Stimulated activated CD4-positive, alpha-beta T cell treated with anti-CD3 and anti-CD28 coated beads, Interleukin-2, amount 100 ng/mL, for 4 hours (primary cell): Measurements from ENCODE around the gene MT1F.
"Not testable (repeated sequence)": the region's sequence is repeated elsewhere in the genome, so short reads cannot be mapped to it uniquely, and the experiment has no call there.

Experiments used
- DNase-seq: peaks from one replicate; pipeline ENCODE4 v3.0.0-alpha.2; 2020; ENCODE audit warnings: low read depth

The MT1F gene

GRCh38 chr16:56672761-56673536, 15.2 kb downstream of the MT1F start:
- no peak for DNase-seq

GRCh38 chr16:56673921-56674320, 16.2 kb downstream of the MT1F start:
- DNase-seq = no peak

- not testable (repeated sequence) for DNase-seq
Measured at GRCh38 chr16:56674570-56674969, 16.8 kb downstream of the MT1F start.

DNA sequence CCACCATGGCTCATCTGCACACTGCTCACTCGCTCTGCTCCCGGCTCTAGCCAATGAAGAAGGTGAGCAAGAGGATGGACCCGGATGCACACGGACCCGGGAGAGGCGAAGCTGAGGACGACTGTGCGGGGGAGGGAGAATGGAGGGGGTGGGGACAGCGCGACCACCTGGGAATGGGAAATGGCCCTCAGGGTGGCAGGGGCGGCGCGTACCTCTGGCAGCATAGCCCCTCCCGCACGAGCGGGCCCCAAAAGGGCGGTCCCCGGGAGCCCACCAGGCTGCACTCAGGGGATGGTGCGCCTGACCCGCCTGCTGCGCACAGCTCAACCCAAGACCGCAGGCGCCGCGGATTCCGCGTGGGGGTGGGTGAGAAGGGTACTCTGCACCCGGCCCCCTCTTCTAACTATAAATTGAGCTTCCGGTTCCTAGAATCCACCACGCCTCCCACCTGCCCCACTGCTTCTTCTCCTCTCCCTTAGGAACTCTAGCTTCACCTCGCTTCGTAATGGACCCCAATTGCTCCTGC, 18.0 kb downstream of the MT1F start:
- DNase-seq = peak; percentile 49

DNA sequence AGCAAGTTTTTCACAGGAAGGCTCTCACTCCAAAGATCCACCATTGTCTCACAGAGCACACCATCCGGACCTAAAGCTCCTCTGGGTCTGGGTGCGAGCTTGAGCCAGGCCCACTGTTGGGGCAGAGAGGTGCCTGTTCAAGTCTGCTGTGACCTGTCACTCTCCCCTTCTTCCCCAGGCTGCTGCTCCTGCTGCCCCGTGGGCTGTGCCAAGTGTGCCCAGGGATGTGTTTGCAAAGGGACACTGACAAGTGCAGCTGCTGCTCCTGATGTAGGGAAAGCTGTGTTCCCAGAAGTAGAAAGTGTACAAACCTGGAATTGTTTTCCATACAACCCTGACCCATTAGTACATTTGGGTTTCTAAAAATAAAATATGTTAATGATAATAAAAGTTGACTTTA, 19.7 kb downstream of the MT1F start:
- no peak for DNase-seq

DNA sequence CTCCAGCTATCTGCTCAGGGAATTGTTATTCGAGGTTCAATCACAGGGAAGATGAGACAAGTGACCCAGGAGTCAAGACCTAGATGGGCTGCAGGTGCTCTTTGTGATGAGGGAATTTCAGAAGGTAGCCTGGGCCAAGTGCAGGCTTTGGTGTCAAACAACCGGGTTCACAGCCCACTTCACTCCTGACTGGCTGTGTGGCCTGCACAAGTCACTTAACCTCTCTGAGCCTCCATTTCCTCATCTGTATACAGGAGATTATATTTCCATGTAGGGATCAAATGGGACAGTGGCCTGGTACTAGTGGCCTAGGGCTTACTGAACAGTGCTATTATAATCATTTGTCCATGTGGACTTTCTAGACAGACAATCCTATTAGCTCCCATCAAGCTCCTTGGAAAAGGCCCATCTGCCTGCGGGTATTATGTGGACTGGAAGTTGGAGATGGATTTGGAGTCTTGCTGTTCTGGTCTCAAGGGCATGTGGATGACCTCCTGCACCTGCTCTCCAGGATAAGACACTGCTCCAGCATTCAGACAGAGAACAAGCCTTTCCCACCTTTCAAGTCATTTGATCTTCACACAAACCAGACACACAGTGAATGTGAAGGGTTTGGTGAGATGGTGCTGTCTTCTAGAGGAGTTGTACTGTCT, 21.4 kb downstream of the MT1F start:
- no peak for DNase-seq

DNA sequence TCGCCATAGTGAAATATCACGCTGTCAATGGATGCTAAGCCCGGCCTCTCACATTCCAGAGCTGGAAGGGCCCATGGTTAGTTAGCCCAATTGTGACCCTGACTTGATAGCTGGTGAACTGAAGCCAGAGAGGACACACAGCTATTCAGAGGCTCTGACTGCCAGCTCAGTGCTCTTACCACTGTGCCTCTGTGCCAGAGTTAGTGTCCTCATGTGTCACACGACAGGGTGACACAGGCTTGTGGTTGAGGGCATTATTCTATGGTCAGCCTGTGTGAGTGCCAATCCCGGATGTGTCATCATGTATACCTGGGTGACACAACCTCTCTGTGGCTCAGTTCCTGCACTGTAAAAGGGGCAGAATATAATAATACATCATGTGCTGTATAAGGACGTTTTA, 22.1 kb downstream of the MT1F start:
- no peak for DNase-seq

GRCh38 chr16:56681939-56682702, 24.4 kb downstream of the MT1F start, which contains the start of gene MT1X:
TSS of gene MT1X (plus strand) at chr16:56682470. CDS start at chr16:56682541, 71 bp downstream.
- peak; percentile 81 for DNase-seq

DNA sequence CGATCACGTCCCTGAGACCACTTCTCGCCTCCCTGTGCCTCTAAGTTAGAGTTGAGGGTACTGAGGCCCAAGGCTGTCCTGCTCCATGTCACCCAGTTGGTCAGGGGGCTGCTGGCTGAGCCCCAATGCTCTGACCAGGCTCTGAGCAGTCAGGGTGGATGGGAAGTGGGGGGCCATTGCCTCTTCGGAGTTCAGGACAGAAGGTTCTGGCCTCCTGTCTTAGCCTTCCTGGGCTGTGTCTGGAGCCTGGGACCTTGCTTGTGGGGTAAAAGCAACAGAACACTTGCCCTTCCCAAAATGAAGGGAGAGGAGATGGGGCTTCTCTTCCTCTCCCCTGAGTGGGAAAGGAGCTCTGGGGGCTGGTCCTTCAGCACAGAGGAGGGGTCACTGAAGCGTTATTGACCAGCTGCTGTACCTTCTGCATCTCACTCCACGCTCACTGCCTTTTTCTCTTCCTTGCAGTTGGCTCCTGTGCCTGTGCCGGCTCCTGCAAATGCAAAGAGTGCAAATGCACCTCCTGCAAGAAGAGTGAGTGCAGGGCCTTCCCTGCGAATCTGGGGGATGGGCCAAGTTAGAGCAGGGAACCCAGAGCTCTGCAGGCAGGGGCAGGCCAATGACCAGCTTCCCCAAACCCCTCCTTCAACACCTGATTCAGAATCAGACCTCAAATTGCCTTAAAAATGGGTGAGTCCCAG, 25.1 kb downstream of the MT1F start:
- DNase-seq = no peak

- no peak for DNase-seq
Measured at GRCh38 chr16:56683424-56684172, 25.8 kb downstream of the MT1F start.

GRCh38 chr16:56684256-56684925, 26.6 kb downstream of the MT1F start:
- no peak for DNase-seq

DNA sequence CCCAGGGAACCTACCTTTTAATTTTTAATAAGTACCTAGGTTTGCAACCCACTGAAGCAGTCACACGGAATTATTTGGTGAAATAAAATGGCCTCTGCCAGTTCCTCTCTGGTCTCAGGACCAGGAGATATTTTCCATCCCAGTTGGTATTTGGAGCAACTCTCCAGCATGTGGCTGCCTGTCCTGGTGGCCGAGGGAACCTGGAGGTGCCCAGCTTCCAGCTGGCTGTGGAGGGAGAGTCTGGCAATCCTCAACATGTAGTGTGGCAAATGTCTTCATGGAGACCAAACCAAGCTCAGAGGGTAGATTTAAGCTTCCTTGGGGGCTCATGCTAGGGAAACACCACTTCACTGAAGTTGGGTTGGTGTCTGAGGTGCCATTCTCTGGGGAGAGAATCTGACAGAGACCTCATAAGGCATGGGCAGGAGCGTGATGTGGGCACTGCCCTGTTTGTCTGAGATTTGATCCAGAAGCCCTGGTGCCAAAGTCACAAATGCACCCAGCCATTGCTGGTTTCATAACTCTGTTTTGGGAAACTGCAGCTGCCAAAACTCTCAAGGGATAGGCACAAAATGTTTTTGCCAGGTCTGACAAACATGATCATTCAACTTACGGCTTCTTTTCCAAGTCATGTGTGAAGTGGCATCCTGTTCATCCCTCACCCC, 27.3 kb downstream of the MT1F start:
- no peak for DNase-seq

DNA sequence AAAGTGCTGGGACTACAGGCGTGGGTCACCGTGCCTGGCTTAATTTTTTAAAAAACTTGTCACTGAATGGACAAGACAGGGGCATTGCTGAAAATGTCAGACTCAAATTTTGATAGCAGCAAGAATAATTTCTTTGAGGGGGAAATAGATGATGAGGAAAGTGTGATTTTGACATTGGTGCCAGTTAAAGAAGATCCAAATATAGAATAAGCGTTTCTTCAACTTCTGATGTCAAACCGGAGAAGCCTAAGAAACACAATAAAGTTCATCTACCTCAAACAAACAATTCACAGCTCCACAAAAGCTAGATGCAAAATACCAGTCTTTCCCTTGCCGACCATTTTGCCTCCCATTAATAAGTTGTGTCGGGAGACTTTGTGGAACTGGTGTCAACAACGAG, 29.0 kb downstream of the MT1F start:
- no peak for DNase-seq

DNA sequence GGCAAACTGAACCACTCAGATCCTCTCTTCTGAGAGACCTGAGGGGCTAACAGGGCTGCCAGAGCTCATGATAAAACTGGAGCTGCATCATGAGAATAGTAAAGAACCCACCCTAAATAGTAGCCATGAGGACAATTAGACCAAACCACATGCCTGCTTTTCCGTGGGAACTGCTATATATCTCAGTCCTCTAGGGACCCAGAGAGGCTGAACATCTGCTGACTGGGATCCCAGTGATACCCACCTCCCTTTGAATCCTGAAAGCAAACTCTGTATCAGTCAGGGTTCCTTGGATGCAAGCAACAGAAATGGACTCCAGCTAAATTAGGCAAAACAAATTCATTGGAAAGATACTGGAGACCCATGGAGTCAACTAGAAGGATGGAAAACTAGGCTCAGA, 31.0 kb downstream of the MT1F start:
- no peak for DNase-seq

DNA sequence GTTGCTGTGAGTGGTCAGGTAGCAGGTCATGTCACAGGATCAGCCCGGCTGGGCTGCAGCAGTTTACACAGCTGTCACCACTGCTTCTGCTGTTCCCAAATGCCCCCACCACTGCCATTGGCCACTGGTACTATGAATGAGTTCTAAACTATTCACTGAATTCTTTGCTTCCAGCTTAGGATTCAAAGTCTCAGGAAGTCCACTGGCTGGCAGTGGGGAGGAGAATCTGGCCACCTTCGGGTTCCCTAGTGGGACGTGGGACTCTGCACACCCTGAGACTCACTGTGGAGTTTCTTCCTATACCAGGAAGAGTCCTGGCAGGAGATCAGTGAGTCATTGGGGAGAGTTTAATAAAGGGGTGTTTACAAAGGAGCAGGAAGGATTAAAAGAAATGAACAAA, 31.4 kb downstream of the MT1F start:
- DNase-seq = no peak

DNA sequence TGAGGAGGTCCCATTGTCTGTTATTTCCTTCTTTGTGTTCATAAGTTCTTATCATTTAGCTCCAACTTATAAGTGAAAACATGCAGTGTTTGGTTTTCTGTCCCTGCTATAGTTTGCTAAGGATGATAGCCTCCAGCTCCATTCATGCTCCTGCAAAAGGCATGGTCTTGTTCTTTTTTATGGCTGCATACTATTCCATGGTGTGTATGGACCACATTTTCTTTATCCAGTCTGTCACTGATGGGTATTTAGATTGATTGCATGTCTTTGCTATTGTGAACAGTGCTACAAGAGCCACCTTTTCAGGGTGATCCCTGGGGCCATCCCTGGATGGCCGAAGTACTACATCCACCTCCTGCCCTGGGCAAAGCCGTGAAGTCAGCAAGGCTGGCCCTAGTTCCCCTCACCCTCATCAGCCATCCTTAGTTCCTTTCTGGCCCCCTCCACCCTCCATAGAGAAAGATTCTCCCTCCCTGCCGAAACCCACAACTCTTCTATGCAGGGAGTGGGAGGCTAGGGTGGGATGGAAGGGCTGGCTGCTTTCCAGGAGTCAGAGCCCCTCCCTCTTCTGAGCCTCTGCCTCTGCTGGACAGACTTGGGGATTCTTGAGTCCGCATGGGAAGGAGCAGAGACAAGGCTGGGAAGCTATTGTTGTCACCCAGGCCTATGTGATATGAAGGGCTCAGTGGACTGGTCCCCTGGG, 32.8 kb downstream of the MT1F start:
- no peak for DNase-seq

- DNase-seq = no peak
Measured at GRCh38 chr16:56691885-56692284, 34.1 kb downstream of the MT1F start.

DNA sequence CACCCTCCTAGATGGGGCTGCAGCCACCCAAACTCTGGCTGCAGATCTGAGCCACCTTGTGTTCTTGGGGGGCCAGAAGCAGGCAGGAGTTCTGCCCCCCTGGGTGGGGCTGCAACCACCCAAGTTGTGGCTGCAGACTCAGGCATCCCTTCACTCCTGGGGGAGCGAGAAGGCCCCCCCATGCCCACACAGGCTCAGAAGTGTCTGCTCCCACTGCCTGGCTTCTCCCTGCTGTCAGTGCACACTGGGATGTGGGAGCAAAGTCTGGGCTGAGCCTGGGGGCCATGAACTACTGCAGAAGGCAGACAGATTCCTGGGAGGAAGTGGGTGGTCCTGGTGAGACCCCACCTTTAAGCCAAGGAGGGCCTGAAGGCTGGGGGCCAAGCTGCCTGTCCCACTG, 37.5 kb downstream of the MT1F start:
- DNase-seq = no peak

- no peak for DNase-seq
Measured at GRCh38 chr16:56697456-56698155, 39.8 kb downstream of the MT1F start.
